Testis (tissue), 3 donors: Measurements from ENCODE around the gene TRMT10B. TPM values are rescaled to one million over a fixed set of nuclear protein-coding genes. Genes with fewer than 3 reads are reported as not detected.

Experiments
- DNase-seq: peaks from one replicate; pipeline ENCODE4 v3.0.0-alpha.2; 2019
- H3K27ac ChIP-seq, 2 donors: fragments of 200-600 bp; sonication (generic); one replicate each; pipeline ENCODE4 v1.5.1; 2019
- H3K27me3 ChIP-seq: fragments of 200-600 bp; sonication (generic); one replicate; pipeline ENCODE4 v1.5.1; 2019
- H3K36me3 ChIP-seq: fragments of 200-600 bp; sonication (generic); one replicate; pipeline ENCODE4 v1.5.1; 2017; ENCODE audit warnings: low read depth; ENCODE audit errors: missing control alignments
- H3K4me1 ChIP-seq: fragments of 200-600 bp; sonication (generic); one replicate; pipeline ENCODE4 v1.5.1; 2019
- H3K4me3 ChIP-seq, 2 donors: fragments of 200-600 bp; sonication (generic); one replicate each; pipeline ENCODE4 v1.5.1; 2017 to 2019
- H3K9me3 ChIP-seq: fragments of 200-600 bp; sonication (generic); one replicate; pipeline ENCODE4 v1.5.1; 2017
- CTCF ChIP-seq, 3 experiments: fragments of 450-650 bp in 2 of 3; fragments of 200-600 bp in 1 of 3; sonication (generic) in 1 of 3; IDR thresholded peaks; one replicate each; pipeline ENCODE4 v1.5.1; 2016 to 2019; ENCODE audit warnings: antibody characterized with exemption in 3 of 3, mild to moderate bottlenecking in 2 of 3, moderate library complexity in 1 of 3
- POLR2A ChIP-seq: fragments of 450-650 bp; IDR thresholded peaks from one replicate; pipeline ENCODE4 v1.6.1; 2017; ENCODE audit warnings: antibody characterized with exemption, mild to moderate bottlenecking, moderate library complexity
- WGBS, 2 donors: methylation state at CpG; one replicate each; pipeline ENCODE4 v1.1.5; 2018; 5-methylcytosine and 5-hydroxymethylcytosine counted together
- intact Hi-C: fragments of 100-400 bp; cut with DNase I; formaldehyde crosslinking; loops from one replicate; pipeline ENCODE4 v1.15.1; 2023; ENCODE audit warnings: low total_unique reads
- polyA plus RNA-seq: library from polyadenylated mRNA; stranded (reverse); fragments of 350-450 nt; fragmentation: Illumina TruSeq; extraction: RNeasy Lipid Tissue Mini Kit (QIAGEN cat#74804); gene quantifications from one replicate; pipeline ENCODE4 v1.2.3, GENCODE V29; 2014; ENCODE audit warnings: low read depth, low replicate concordance; ENCODE audit not compliant: insufficient read depth
- total RNA-seq, 2 donors: library from RNA; depleted of rRNA; stranded (reverse); fragments of >200 nt; gene quantifications; one replicate each; pipeline ENCODE4 v1.2.3, GENCODE V29; 2016

Gene TRMT10B
- total and polyA plus RNA-seq, 3 donors from 2014 or later: 4.9 to 10.9 (median 5.8) TPM

GRCh38 chr9:37730256-37730655 is 23.3 kb upstream of the TRMT10B start:
- WGBS, 2 donors: 74 to 80% methylated on average over 3 of the region's 3 CpGs
- no peak overlapping the region for H3K27ac ChIP-seq
- no peak overlapping the region for H3K4me3 ChIP-seq
- no peaks in the 10 kb centered on the region for H3K27me3 ChIP-seq
- intact Hi-C loops: no loop called here
- H3K4me1 ChIP-seq: no peaks in the 10 kb centered on the region
- TF ChIP-seq CTCF (IDR thresholded peaks at IDR 0.05) (no peak), POLR2A (no peak)
- DNase-seq: no peak
- no peaks in the 10 kb centered on the region for H3K9me3 ChIP-seq
- H3K36me3 ChIP-seq: no peaks in the 10 kb centered on the region

- TF ChIP-seq CTCF (IDR thresholded peaks at IDR 0.05): no peak
- Histone ChIP-seq H3K27ac (no peak overlapping the region), H3K4me3 (no peak overlapping the region), H3K4me1 (no peaks in the 10 kb centered on the region), H3K36me3 (no peaks in the 10 kb centered on the region), H3K9me3 (no peaks in the 10 kb centered on the region), H3K27me3 (no peaks in the 10 kb centered on the region)
- intact Hi-C loops: no loop called here
- DNase-seq: no peak
- WGBS, 2 donors: 65 to 73% methylated on average over 5 of the region's 5 CpGs
Measured at GRCh38 chr9:37730839-37731238, 22.8 kb upstream of the TRMT10B start.

- intact Hi-C loops: no loop called here
- 45 to 56% methylated on average over 10 of the region's 10 CpGs for WGBS, 2 donors
Measured at GRCh38 chr9:37732086-37732741, 21.4 kb upstream of the TRMT10B start.

GRCh38 chr9:37732952-37733351 is 20.7 kb upstream of the TRMT10B start:
- Histone ChIP-seq H3K27ac (no peak overlapping the region), H3K9me3 (no peaks in the 10 kb centered on the region), H3K4me1 (no peaks in the 10 kb centered on the region), H3K4me3 (no peak overlapping the region), H3K27me3 (no peaks in the 10 kb centered on the region), H3K36me3 (no peaks in the 10 kb centered on the region)
- no peak for DNase-seq
- intact Hi-C loops: no loop called here
- TF ChIP-seq POLR2A (no peak), CTCF (IDR thresholded peaks at IDR 0.05) (no peak)
- 38 to 91% methylated on average over 2 of the region's 2 CpGs for WGBS, 2 donors

More at GRCh38 chr9:37732086-37732741, 21.4 kb upstream of the TRMT10B start:
- Histone ChIP-seq H3K27me3 (no peaks in the 10 kb centered on the region), H3K4me3 (no peak overlapping the region), H3K9me3 (no peaks in the 10 kb centered on the region), H3K27ac (no peak overlapping the region), H3K36me3 (no peaks in the 10 kb centered on the region), H3K4me1 (no peaks in the 10 kb centered on the region)
- no peak for TF ChIP-seq CTCF (IDR thresholded peaks at IDR 0.05)
- DNase-seq: no peak

GRCh38 chr9:37739222-37739621 is 14.4 kb upstream of the TRMT10B start:
- no peaks in the 10 kb centered on the region for H3K36me3 ChIP-seq
- TF ChIP-seq POLR2A (no peak), CTCF (IDR thresholded peaks at IDR 0.05) (no peak)
- 85 to 87% methylated on average over 4 to 5 of the region's 5 CpGs for WGBS, 2 donors
- H3K27ac ChIP-seq: no peak overlapping the region
- no peak for DNase-seq
- intact Hi-C loops: no loop called here
- H3K4me1 ChIP-seq: no peaks in the 10 kb centered on the region
- no peaks in the 10 kb centered on the region for H3K9me3 ChIP-seq
- no peak overlapping the region for H3K4me3 ChIP-seq
- no peaks in the 10 kb centered on the region for H3K27me3 ChIP-seq
